Measurements from ENCODE around the gene SPATS2. TPM values are rescaled to one million over a fixed set of nuclear protein-coding genes. Genes with fewer than 3 reads are reported as not detected.

Gene SPATS2
- total RNA-seq, 2 donors from 2014 or later: 11.5 to 31.4 TPM

GRCh38 chr12:49478949-49479664 is 111.8 kb downstream of the SPATS2 start:
- DNase-seq (ENCODE audit: low spot score): no peak
- Histone ChIP-seq H3K4me3 (no peak overlapping the region), H3K27ac (no peak overlapping the region), H3K4me1 (ENCODE audit: control insufficient read depth in 1 of 2, low read depth in 2 of 2) (no peaks in the 10 kb centered on the region), H3K36me3 (no peaks in the 10 kb centered on the region), H3K9me3 (no peaks in the 10 kb centered on the region), H3K27me3 (replicated peaks; ENCODE audit: insufficient read depth) (no peaks in the 10 kb centered on the region)
- TF ChIP-seq CTCF (IDR thresholded peaks at IDR 0.05): no peak
- ATAC-seq (ENCODE audit: insufficient number of reproducible peaks, low FRiP score, low read depth): no peak

GRCh38 chr12:49482095-49483051 is 115.1 kb downstream of the SPATS2 start:
- Histone ChIP-seq H3K4me3 (no peak overlapping the region), H3K27ac (no peak overlapping the region), H3K27me3 (replicated peaks; ENCODE audit: insufficient read depth) (no peaks in the 10 kb centered on the region), H3K9me3 (no peaks in the 10 kb centered on the region), H3K36me3 (no peaks in the 10 kb centered on the region), H3K4me1 (ENCODE audit: control insufficient read depth in 1 of 2, low read depth in 2 of 2) (no peaks in the 10 kb centered on the region)
- ATAC-seq (ENCODE audit: insufficient number of reproducible peaks, low FRiP score, low read depth) (no peak), DNase-seq (ENCODE audit: low spot score) (no peak)
- TF ChIP-seq CTCF (IDR thresholded peaks at IDR 0.05): no peak

GRCh38 chr12:49483619-49484018 is 116.4 kb downstream of the SPATS2 start:
- ATAC-seq (ENCODE audit: insufficient number of reproducible peaks, low FRiP score, low read depth): no peak
- H3K4me1 ChIP-seq (ENCODE audit: control insufficient read depth in 1 of 2, low read depth in 2 of 2): no peaks in the 10 kb centered on the region

GRCh38 chr12:49487605-49488004 is 120.3 kb downstream of the SPATS2 start:
- no peak overlapping the region for H3K27ac ChIP-seq
- no peaks in the 10 kb centered on the region for H3K36me3 ChIP-seq
- no peak overlapping the region for H3K4me3 ChIP-seq
- ATAC-seq (ENCODE audit: insufficient number of reproducible peaks, low FRiP score, low read depth) (no peak), DNase-seq (ENCODE audit: low spot score) (no peak)
- no peak for TF ChIP-seq CTCF (IDR thresholded peaks at IDR 0.05)
- H3K27me3 ChIP-seq (replicated peaks; ENCODE audit: insufficient read depth): no peaks in the 10 kb centered on the region
- no peaks in the 10 kb centered on the region for H3K4me1 ChIP-seq (ENCODE audit: control insufficient read depth in 1 of 2, low read depth in 2 of 2)
- H3K9me3 ChIP-seq: no peaks in the 10 kb centered on the region

More at GRCh38 chr12:49483619-49484018, 116.4 kb downstream of the SPATS2 start:
- DNase-seq (ENCODE audit: low spot score): no peak
- H3K27ac ChIP-seq: no peak overlapping the region
- H3K9me3 ChIP-seq: no peaks in the 10 kb centered on the region
- no peaks in the 10 kb centered on the region for H3K27me3 ChIP-seq (replicated peaks; ENCODE audit: insufficient read depth)
- TF ChIP-seq CTCF (IDR thresholded peaks at IDR 0.05): no peak
- no peak overlapping the region for H3K4me3 ChIP-seq
- no peaks in the 10 kb centered on the region for H3K36me3 ChIP-seq

- Histone ChIP-seq H3K27me3 (replicated peaks; ENCODE audit: insufficient read depth) (no peaks in the 10 kb centered on the region), H3K27ac (no peak overlapping the region), H3K36me3 (no peaks in the 10 kb centered on the region), H3K4me1 (ENCODE audit: control insufficient read depth in 1 of 2, low read depth in 2 of 2) (no peaks in the 10 kb centered on the region), H3K9me3 (no peaks in the 10 kb centered on the region), H3K4me3 (no peak overlapping the region)
- DNase-seq (ENCODE audit: low spot score) (no peak), ATAC-seq (ENCODE audit: insufficient number of reproducible peaks, low FRiP score, low read depth) (no peak)
- TF ChIP-seq CTCF (IDR thresholded peaks at IDR 0.05): no peak
These were observed 121.9 kb downstream of the SPATS2 start for GRCh38 chr12:49489154-49489553.
